Measurements from ENCODE around the gene PDZD4. TPM values are rescaled to one million over a fixed set of nuclear protein-coding genes. Genes with fewer than 3 reads are reported as not detected.

PDZD4 gene
- total RNA-seq, 2 experiments from 2014 or later, result not detected

DNA sequence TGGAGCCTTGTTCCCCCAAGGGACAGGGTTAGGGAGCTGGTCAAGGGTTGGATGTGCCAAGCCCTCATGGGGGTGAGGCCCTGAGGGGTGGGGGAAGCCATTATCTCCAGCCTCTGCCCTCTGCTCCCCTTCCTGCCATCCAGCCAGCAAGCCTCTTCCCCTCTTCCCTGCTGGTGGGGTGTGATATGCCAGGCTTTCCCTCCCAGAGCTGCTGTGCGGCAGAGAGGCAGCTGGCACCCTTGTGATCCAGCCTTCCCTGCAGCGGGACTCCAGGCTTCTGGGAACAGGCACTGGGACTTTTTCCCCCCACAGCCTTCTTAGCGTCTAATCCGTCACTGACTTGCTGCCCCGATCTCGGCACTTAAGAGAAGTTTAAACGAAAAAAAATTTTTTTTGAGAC, 29.6 kb downstream of the PDZD4 start:
- Histone ChIP-seq H3K4me1 (ENCODE audit: insufficient read depth, low read length, poor library complexity, severe bottlenecking) (peaks cover 9% of the 10 kb centered on the region), H3K79me2 (ENCODE audit: insufficient read depth, low read depth, low read length) (peaks cover 3% of the 10 kb centered on the region; the same call in 1 of the 2 replicates), H3K36me3 (ENCODE audit: insufficient read depth, low read length) (peaks cover 36% of the 10 kb centered on the region), H4K20me1 (ENCODE audit: insufficient read depth, low read length) (no peaks in the 10 kb centered on the region), H3K9me3 (ENCODE audit: low read length) (no peaks in the 10 kb centered on the region), H3K27ac (ENCODE audit: low read depth, low read length, poor library complexity, severe bottlenecking) (no peak overlapping the region), H3K9me2 (ENCODE audit: insufficient read depth, low read length) (no peaks in the 10 kb centered on the region), H3K4me3 (ENCODE audit: low read depth, low read length, poor library complexity, severe bottlenecking) (no peak overlapping the region), H3K4me2 (ENCODE audit: low read length) (no peak overlapping the region), H2AFZ (ENCODE audit: low read length) (no peak overlapping the region)
- POLR2A ChIA-PET, result no interaction called here
- TF ChIP-seq CTCF (conservative IDR thresholded peaks at IDR 0.05; ENCODE audit: low read length) (no peak), EZH2phosphoT487 (IDR thresholded peaks at IDR 0.05; ENCODE audit: borderline replicate concordance, low read depth, low read length) (no peak)
- DNase-seq (ENCODE audit: low spot score), result no peak
- intact Hi-C loops (cut with micrococcal nuclease; ENCODE audit: unreplicated experiment), result no loop called here
- CTCF ChIA-PET (ENCODE audit: unreplicated experiment), result no interaction called here
- BruUV-seq (replicated peaks), result no TSS peak

- no TSS peak for BruUV-seq (replicated peaks)
- no peak for DNase-seq (ENCODE audit: low spot score)
- intact Hi-C loops (cut with micrococcal nuclease; ENCODE audit: unreplicated experiment), result no loop called here
- CTCF ChIA-PET (ENCODE audit: unreplicated experiment), result no interaction called here
- Histone ChIP-seq H3K27ac (ENCODE audit: low read depth, low read length, poor library complexity, severe bottlenecking) (no peak overlapping the region), H3K79me2 (ENCODE audit: insufficient read depth, low read depth, low read length) (peaks cover 8% of the 10 kb centered on the region), H3K36me3 (ENCODE audit: insufficient read depth, low read length) (peaks cover 36% of the 10 kb centered on the region), H4K20me1 (ENCODE audit: insufficient read depth, low read length) (no peaks in the 10 kb centered on the region), H3K4me1 (ENCODE audit: insufficient read depth, low read length, poor library complexity, severe bottlenecking) (peaks cover 14% of the 10 kb centered on the region), H3K9me2 (ENCODE audit: insufficient read depth, low read length) (no peaks in the 10 kb centered on the region), H2AFZ (ENCODE audit: low read length) (no peak overlapping the region), H3K9me3 (ENCODE audit: low read length) (no peaks in the 10 kb centered on the region), H3K4me3 (ENCODE audit: low read depth, low read length, poor library complexity, severe bottlenecking) (no peak overlapping the region), H3K4me2 (ENCODE audit: low read length) (no peak overlapping the region)
- POLR2A ChIA-PET, result no interaction called here
- TF ChIP-seq CTCF (conservative IDR thresholded peaks at IDR 0.05; ENCODE audit: low read length) (no peak), EZH2phosphoT487 (IDR thresholded peaks at IDR 0.05; ENCODE audit: borderline replicate concordance, low read depth, low read length) (no peak)
These were observed 30.1 kb downstream of the PDZD4 start for GRCh38 chrX:153800177-153800722.

DNA sequence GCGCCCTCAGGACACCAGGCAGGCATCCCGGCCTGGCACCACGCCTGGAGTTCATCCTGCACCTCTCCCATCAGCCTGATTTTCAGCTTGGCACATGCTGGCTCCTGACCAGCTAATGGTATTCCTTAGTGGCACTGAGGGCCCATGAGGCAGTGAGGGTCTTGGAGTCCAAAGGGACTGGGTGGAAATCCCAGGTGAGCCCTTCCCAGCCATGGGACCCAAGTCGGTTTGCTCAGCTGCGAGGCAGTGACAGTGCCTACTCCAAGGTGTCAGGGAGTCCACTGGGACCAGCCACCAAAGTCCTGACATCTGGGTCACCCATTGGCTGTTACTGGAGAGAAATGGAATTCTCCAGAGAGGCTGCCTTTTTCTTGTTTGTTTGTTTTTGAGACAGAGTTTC, 31.0 kb downstream of the PDZD4 start:
- H3K36me3 ChIP-seq (ENCODE audit: insufficient read depth, low read length), result peaks cover 36% of the 10 kb centered on the region
- no peak overlapping the region for H3K4me3 ChIP-seq (ENCODE audit: low read depth, low read length, poor library complexity, severe bottlenecking)
- H3K4me2 ChIP-seq (ENCODE audit: low read length), result no peak overlapping the region
- H3K79me2 ChIP-seq (ENCODE audit: insufficient read depth, low read depth, low read length), result peaks cover 15% of the 10 kb centered on the region
- peaks cover 14% of the 10 kb centered on the region for H3K4me1 ChIP-seq (ENCODE audit: insufficient read depth, low read length, poor library complexity, severe bottlenecking)
- H3K9me3 ChIP-seq (ENCODE audit: low read length), result no peaks in the 10 kb centered on the region
- no peak for TF ChIP-seq EZH2phosphoT487 (IDR thresholded peaks at IDR 0.05; ENCODE audit: borderline replicate concordance, low read depth, low read length)
- no peak for TF ChIP-seq CTCF (conservative IDR thresholded peaks at IDR 0.05; ENCODE audit: low read length)
- BruUV-seq (replicated peaks), result no TSS peak
- H3K27ac ChIP-seq (ENCODE audit: low read depth, low read length, poor library complexity, severe bottlenecking), result no peak overlapping the region
- H4K20me1 ChIP-seq (ENCODE audit: insufficient read depth, low read length), result no peaks in the 10 kb centered on the region
- ChIA-PET CTCF (ENCODE audit: unreplicated experiment) (no interaction called here), POLR2A (no interaction called here)
- DNase-seq (ENCODE audit: low spot score), result no peak
- no peak overlapping the region for H2AFZ ChIP-seq (ENCODE audit: low read length)
- no peaks in the 10 kb centered on the region for H3K9me2 ChIP-seq (ENCODE audit: insufficient read depth, low read length)
- intact Hi-C loops (cut with micrococcal nuclease; ENCODE audit: unreplicated experiment), result no loop called here

All from OCI-LY7 (cell line).